Tibial artery (tissue), 4 donors: ENCODE measurements around the gene KCTD19.
"Not testable (repeated sequence)": the region's sequence is repeated elsewhere in the genome, so short reads cannot be mapped to it uniquely, and the experiment has no call there.

Experiments used
- DNase-seq, 2 donors: peaks; one replicate each; pipeline ENCODE4 v3.0.0-alpha.2; 2019
- H3K27ac ChIP-seq, 2 donors: fragments of 200-600 bp; sonication (generic) in 1 of 2; 1 replicate in 1 of 2; 2 replicates in 1 of 2; pipeline ENCODE4 v1.5.1; 2018 to 2019; ENCODE audit warnings: mild to moderate bottlenecking in 1 of 2
- H3K27me3 ChIP-seq, 2 donors: fragments of 200-600 bp; sonication (generic) in 1 of 2; one replicate each; pipeline versions ENCODE4 v1.5.1 to v1.6.0; 2016 to 2019
- H3K36me3 ChIP-seq, 3 donors: fragments of 200-600 bp; sonication (generic) in 2 of 3; one replicate each; pipeline ENCODE4 v1.5.1; 2016 to 2019; ENCODE audit warnings: mild to moderate bottlenecking in 2 of 3
- H3K4me1 ChIP-seq, 4 donors: fragments of 200-600 bp; sonication (generic) in 2 of 4; 1 replicate in 3 of 4; 2 replicates in 1 of 4; pipeline ENCODE4 v1.5.1; 2016 to 2019
- H3K4me3 ChIP-seq, 2 donors: fragments of 200-600 bp; sonication (generic) in 1 of 2; 1 replicate in 1 of 2; 2 replicates in 1 of 2; pipeline ENCODE4 v1.5.1; 2018 to 2019; ENCODE audit warnings: mild to moderate bottlenecking in 2 of 2
- H3K9me3 ChIP-seq, 3 donors: fragments of 200-600 bp; sonication (generic) in 1 of 3; one replicate each; pipeline ENCODE4 v1.5.1; 2016 to 2019
- CTCF ChIP-seq, 2 experiments: fragments of 200-600 bp in 1 of 2; fragments of 450-650 bp in 1 of 2; IDR thresholded peaks; one replicate each; pipeline ENCODE4 v1.5.1; 2017 to 2019; ENCODE audit warnings: antibody characterized with exemption in 2 of 2, mild to moderate bottlenecking in 1 of 2, moderate library complexity in 1 of 2
- intact Hi-C: fragments of 100-400 bp; cut with DNase I; formaldehyde crosslinking; loops from one replicate; pipeline ENCODE4 v1.15.0; 2023; ENCODE audit warnings: low total_unique reads

Gene KCTD19

GRCh38 chr16:67357561-67357960 lies 31.0 kb upstream of the KCTD19 start:
- H3K27ac ChIP-seq, result no peak overlapping the region
- TF ChIP-seq CTCF (IDR thresholded peaks at IDR 0.05), result no peak
- H3K27me3 ChIP-seq, result peaks cover 0 to 8% of the 10 kb centered on the region in 2 donors
- H3K4me3 ChIP-seq, result no peak overlapping the region
- no peaks in the 10 kb centered on the region for H3K36me3 ChIP-seq
- intact Hi-C loops, result no loop called here
- no peaks in the 10 kb centered on the region for H3K4me1 ChIP-seq
- DNase-seq, result no peak
- H3K9me3 ChIP-seq, result no peaks in the 10 kb centered on the region

GRCh38 chr16:67356396-67356795 lies 29.9 kb upstream of the KCTD19 start:
- H3K36me3 ChIP-seq, result no peaks in the 10 kb centered on the region
- H3K27me3 ChIP-seq, result peaks cover 0 to 5% of the 10 kb centered on the region in 2 donors
- DNase-seq, result no peak
- H3K9me3 ChIP-seq, result no peaks in the 10 kb centered on the region
- TF ChIP-seq CTCF (IDR thresholded peaks at IDR 0.05), result no peak
- no peaks in the 10 kb centered on the region for H3K4me1 ChIP-seq
- H3K27ac ChIP-seq, result no peak overlapping the region
- H3K4me3 ChIP-seq, result no peak overlapping the region
- intact Hi-C loops, result no loop called here

GRCh38 chr16:67352463-67352862 lies 25.9 kb upstream of the KCTD19 start:
- H3K4me3 ChIP-seq, H3K4me1 ChIP-seq, H3K9me3 ChIP-seq, H3K36me3 ChIP-seq, DNase-seq, H3K27ac ChIP-seq, intact Hi-C loops, H3K27me3 ChIP-seq: not testable (repeated sequence)

- no peaks in the 10 kb centered on the region for H3K4me1 ChIP-seq
- intact Hi-C loops, result no loop called here
- H3K27ac ChIP-seq, result no peak overlapping the region
- H3K36me3 ChIP-seq, result no peaks in the 10 kb centered on the region
- H3K27me3 ChIP-seq, result no peaks in the 10 kb centered on the region
- no peak overlapping the region for H3K4me3 ChIP-seq
- DNase-seq, result no peak
- TF ChIP-seq CTCF (IDR thresholded peaks at IDR 0.05), result no peak
- H3K9me3 ChIP-seq, result no peaks in the 10 kb centered on the region
Measured at GRCh38 chr16:67350324-67350723, 23.8 kb upstream of the KCTD19 start.

GRCh38 chr16:67349172-67349571 lies 22.6 kb upstream of the KCTD19 start:
- no peak for DNase-seq
- TF ChIP-seq CTCF (IDR thresholded peaks at IDR 0.05), result peak in 1 of 2 experiments; percentile 15
- Histone ChIP-seq H3K4me3 (no peak overlapping the region), H3K27ac (no peak overlapping the region), H3K27me3 (no peaks in the 10 kb centered on the region), H3K9me3 (no peaks in the 10 kb centered on the region), H3K4me1 (no peaks in the 10 kb centered on the region), H3K36me3 (no peaks in the 10 kb centered on the region)
- intact Hi-C loops, result no loop called here

- TF ChIP-seq CTCF (IDR thresholded peaks at IDR 0.05), result no peak
- H3K4me1 ChIP-seq, result no peaks in the 10 kb centered on the region
- DNase-seq, result no peak
- no peak overlapping the region for H3K4me3 ChIP-seq
- no peak overlapping the region for H3K27ac ChIP-seq
- H3K36me3 ChIP-seq, result no peaks in the 10 kb centered on the region
- H3K27me3 ChIP-seq, result no peaks in the 10 kb centered on the region
- intact Hi-C loops, result no loop called here
- H3K9me3 ChIP-seq, result no peaks in the 10 kb centered on the region
Measured at GRCh38 chr16:67346341-67346740, 19.8 kb upstream of the KCTD19 start.
